ENCODE measurements around the gene FGFR4.

FGFR4 gene

GRCh38 chr5:177146891-177147638 is 60.4 kb downstream of the FGFR4 start:
- H3K4me3 ChIP-seq (ENCODE audit: low read depth, low read length) = no peak overlapping the region
- in situ Hi-C loops (cut with HindIII; ENCODE audit: low sequenced_read_pairs) = no loop called here
- TF ChIP-seq CTCF (IDR thresholded peaks at IDR 0.05; ENCODE audit: low read depth, low read length, missing control alignments) = no peak
- no peak for DNase-seq (ENCODE audit: low read depth)
